ENCODE measurements around the gene BBS9.
A peak's percentile ranks its signal among the peaks of the same experiment; 100 is the strongest.

BBS9 gene

DNA sequence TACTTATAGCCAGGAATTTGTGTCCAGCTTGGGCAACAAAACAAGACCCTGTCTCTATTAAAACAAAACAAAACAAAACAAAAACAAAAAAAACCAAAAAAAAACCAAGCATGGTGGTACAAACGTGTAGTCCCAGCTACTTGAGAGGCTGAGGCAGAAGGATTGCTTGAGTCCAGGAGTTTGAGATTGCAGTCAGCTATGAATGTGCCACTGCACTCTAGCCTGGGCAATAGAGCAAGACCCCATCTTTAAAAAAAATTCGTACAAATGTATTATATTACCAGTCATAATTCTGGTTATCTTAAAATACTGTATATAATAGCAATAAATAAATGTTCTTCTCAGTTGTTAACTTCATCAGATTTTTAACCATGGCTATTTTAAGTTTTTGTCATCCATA, 2.3 kb upstream of the BBS9 start:
- TF ChIP-seq, protein P1, sequence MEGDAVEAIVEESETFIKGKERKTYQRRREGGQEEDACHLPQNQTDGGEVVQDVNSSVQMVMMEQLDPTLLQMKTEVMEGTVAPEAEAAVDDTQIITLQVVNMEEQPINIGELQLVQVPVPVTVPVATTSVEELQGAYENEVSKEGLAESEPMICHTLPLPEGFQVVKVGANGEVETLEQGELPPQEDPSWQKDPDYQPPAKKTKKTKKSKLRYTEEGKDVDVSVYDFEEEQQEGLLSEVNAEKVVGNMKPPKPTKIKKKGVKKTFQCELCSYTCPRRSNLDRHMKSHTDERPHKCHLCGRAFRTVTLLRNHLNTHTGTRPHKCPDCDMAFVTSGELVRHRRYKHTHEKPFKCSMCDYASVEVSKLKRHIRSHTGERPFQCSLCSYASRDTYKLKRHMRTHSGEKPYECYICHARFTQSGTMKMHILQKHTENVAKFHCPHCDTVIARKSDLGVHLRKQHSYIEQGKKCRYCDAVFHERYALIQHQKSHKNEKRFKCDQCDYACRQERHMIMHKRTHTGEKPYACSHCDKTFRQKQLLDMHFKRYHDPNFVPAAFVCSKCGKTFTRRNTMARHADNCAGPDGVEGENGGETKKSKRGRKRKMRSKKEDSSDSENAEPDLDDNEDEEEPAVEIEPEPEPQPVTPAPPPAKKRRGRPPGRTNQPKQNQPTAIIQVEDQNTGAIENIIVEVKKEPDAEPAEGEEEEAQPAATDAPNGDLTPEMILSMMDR (IDR thresholded peaks at IDR 0.05; ENCODE audit: insufficient read depth, low read depth, low read length, missing control alignments): no peak
- H3K4me3 ChIP-seq (ENCODE audit: low read length): no peak overlapping the region

GRCh38 chr7:33128631-33128989, 754 bp upstream of the BBS9 start:
- TF ChIP-seq, protein P1 (IDR thresholded peaks at IDR 0.05; ENCODE audit: insufficient read depth, low read depth, low read length, missing control alignments): no peak
- peak overlapping the region; percentile 76 for H3K4me3 ChIP-seq (ENCODE audit: low read length)
- no peak for DNase-seq (ENCODE audit: low read depth)

More for the DNA sequence above, 2.3 kb upstream of the BBS9 start:
- DNase-seq (ENCODE audit: low read depth): no peak

GRCh38 chr7:33129806-33130153, 416 bp downstream of the BBS9 start:
- DNase-seq (ENCODE audit: low read depth): no peak
- TF ChIP-seq, protein P1 (IDR thresholded peaks at IDR 0.05; ENCODE audit: insufficient read depth, low read depth, low read length, missing control alignments): no peak
- H3K4me3 ChIP-seq (ENCODE audit: low read length): peak overlapping the region; percentile 76

GRCh38 chr7:33130184-33130583, 820 bp downstream of the BBS9 start:
- peak overlapping the region; percentile 76 for H3K4me3 ChIP-seq (ENCODE audit: low read length)
- TF ChIP-seq, protein P1 (IDR thresholded peaks at IDR 0.05; ENCODE audit: insufficient read depth, low read depth, low read length, missing control alignments): no peak
- DNase-seq (ENCODE audit: low read depth): no peak

GRCh38 chr7:33137103-33137502, 7.7 kb downstream of the BBS9 start:
- DNase-seq (ENCODE audit: low read depth): no peak
- H3K4me3 ChIP-seq (ENCODE audit: low read length): no peak overlapping the region
- TF ChIP-seq, protein P1 (IDR thresholded peaks at IDR 0.05; ENCODE audit: insufficient read depth, low read depth, low read length, missing control alignments): no peak

DNA sequence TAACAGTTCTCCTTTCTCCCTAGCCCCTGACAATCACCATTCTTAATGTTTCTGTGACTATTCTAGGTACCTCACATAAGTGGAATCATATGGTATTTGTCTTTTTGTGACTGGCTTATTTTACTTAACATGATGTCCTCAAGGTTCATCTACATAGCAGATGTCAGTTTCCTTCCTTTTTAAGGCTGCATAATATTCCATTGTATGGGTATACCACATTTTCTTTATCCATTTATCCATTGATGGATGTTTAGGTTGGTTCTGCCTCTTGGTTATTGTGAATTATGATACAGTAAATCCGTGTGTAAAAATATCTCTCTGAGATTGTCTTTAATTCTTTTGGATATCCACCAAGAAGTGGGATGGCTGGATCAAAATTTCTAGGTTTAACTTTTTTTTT, 13.2 kb downstream of the BBS9 start:
- H3K4me3 ChIP-seq (ENCODE audit: low read length): no peak overlapping the region
- DNase-seq (ENCODE audit: low read depth): no peak
- TF ChIP-seq, protein P1 (IDR thresholded peaks at IDR 0.05; ENCODE audit: insufficient read depth, low read depth, low read length, missing control alignments): no peak

DNA sequence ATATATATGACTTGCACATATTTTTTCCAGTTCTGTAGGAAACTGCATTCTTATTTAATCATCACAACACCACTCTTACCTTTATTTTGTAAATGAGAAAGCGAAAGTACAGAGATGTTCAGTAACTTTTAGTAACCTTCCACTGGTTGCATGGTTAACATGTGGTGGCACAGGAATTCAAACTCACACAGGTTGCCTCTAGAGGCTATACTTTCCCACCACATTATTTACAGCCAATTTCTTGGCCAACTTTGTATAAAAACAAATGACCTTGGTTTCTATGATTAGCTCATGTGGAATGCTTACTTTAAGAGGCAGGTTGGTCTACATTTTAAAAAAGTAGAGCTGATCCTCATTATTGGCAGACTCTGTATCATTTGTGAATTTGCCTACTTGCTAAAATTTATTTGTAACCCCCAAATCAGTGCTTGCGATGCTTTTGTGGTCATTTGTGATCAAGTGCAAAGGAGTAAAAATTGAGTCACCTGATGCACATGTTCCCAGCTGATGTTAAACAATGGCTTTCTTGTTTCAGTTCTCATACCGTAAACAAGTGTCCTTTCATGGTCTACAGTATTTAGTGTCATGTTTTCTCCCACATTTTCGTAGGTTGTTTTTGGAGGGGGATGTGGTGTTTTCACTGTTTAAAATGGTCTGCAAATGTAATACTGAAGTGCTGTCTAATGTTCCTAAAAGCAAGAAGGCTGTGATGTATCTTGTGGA, 14.8 kb downstream of the BBS9 start:
- no peak for DNase-seq (ENCODE audit: low read depth)
- no peak overlapping the region for H3K4me3 ChIP-seq (ENCODE audit: low read length)
- TF ChIP-seq, protein P1 (IDR thresholded peaks at IDR 0.05; ENCODE audit: insufficient read depth, low read depth, low read length, missing control alignments): no peak
